Astrocyte of the cerebellum (primary cell): ENCODE measurements around the gene MCHR1.

Source experiments
- DNase-seq: peaks from one replicate; pipeline ENCODE4 v3.0.0-alpha.2; 2011; ENCODE audit warnings: low read depth
- H3K4me3 ChIP-seq: 2 replicates; pipeline ENCODE4 v1.5.1; 2011; ENCODE audit warnings: mild to moderate bottlenecking, low read depth, low read length, moderate library complexity
- CTCF ChIP-seq: IDR thresholded peaks from 2 replicates; pipeline ENCODE4 v1.5.1; 2012; ENCODE audit warnings: low read length, low read depth, moderate library complexity, mild to moderate bottlenecking; ENCODE audit errors: missing control alignments
- in situ Hi-C: cut with HindIII; loops from 2 replicates; pipeline ENCODE4 v1.10.0; 2017; ENCODE audit warnings: low sequenced_read_pairs

Gene MCHR1

DNA sequence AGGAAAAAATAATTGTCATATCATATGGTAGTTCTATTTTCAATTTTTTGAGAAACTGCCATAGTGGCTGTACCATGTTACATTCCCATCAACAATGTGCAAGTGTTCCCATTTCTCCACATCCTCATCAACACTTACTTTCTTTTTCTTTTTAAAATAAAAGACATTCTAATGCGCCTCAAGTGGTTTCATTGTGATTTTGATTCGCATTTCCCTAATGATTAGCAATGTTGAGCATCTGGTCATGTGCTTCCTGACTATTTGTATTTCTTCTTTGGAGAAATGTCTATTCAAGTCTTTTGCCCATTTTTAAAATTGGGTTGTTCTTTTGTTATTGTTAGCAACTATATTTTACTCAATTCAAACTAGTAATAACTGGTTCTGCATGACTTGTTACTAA, 8.4 kb downstream of the MCHR1 start:
- in situ Hi-C loops = no loop called here
- DNase-seq = no peak

DNA sequence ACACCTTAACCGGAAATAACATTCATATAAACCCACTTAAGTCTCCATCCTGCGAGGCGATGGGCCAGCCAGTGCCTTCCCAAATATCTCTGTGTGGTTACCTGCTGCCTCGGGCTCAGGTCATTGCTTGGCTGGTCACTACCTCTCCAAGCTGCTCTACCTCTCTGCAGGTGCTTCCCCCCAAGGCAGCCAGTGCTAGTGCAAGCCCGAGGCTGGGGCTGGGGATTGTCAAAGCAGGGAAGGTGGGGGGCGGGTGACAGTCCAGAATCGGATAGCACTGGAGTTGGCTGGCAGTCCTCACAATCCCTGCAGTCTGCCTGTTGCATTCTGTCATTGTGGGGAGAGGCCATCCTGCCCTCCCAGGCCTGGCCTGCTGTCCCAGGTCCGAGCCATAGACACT, 11.1 kb downstream of the MCHR1 start:
- H3K4me3 ChIP-seq = no peak overlapping the region
- in situ Hi-C loops = no loop called here
- TF ChIP-seq CTCF = no peak
- DNase-seq = no peak

More for the DNA sequence above, 8.4 kb downstream of the MCHR1 start:
- no peak for TF ChIP-seq CTCF
- H3K4me3 ChIP-seq = no peak overlapping the region

GRCh38 chr22:40691532-40691931, 12.2 kb downstream of the MCHR1 start:
- in situ Hi-C loops = no loop called here
- DNase-seq = no peak
- H3K4me3 ChIP-seq = no peak overlapping the region
- no peak for TF ChIP-seq CTCF

GRCh38 chr22:40694411-40694810, 15.1 kb downstream of the MCHR1 start:
- DNase-seq = peak; percentile 8
- in situ Hi-C loops = no loop called here
- H3K4me3 ChIP-seq = no peak overlapping the region
- TF ChIP-seq CTCF = no peak

DNA sequence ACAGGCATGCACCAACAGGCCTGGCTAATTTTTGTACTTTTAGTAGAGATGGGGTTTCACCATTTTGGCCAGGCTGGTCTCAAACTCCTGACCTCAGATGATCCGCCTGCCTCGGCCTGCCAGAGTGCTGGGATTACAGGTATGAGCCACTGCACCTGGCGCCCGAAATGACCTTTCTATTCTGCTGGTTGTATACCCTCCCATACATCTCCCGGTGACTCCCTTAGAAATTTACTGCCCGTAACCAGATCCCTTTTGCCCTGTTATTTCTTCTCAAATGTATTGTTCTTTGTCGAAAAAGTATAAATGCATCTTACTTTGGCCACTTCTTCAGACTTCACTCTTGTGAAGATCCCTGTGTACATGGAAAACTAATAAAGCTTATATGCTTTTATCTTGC, 22.0 kb downstream of the MCHR1 start:
- no peak overlapping the region for H3K4me3 ChIP-seq
- TF ChIP-seq CTCF = no peak
- DNase-seq = no peak
- in situ Hi-C loops = no loop called here

GRCh38 chr22:40703174-40703573, 23.9 kb downstream of the MCHR1 start:
- in situ Hi-C loops = no loop called here
- no peak for TF ChIP-seq CTCF
- no peak overlapping the region for H3K4me3 ChIP-seq
- no peak for DNase-seq

- no peak for DNase-seq
- no peak overlapping the region for H3K4me3 ChIP-seq
- in situ Hi-C loops = no loop called here
- TF ChIP-seq CTCF = no peak
Observed at GRCh38 chr22:40703736-40704135, 24.5 kb downstream of the MCHR1 start.
